Spleen (tissue), 7 donors: ENCODE results near the gene TECTB.

Source experiments
- POLR2A ChIP-seq, 3 donors: fragments of 450-650 bp; IDR thresholded peaks; one replicate each; pipeline ENCODE4 v1.5.1; 2017; ENCODE audit warnings: antibody characterized with exemption in 3 of 3, mild to moderate bottlenecking in 1 of 3
- POLR2AphosphoS5 ChIP-seq, 3 donors: sonication (generic); formaldehyde crosslinking; IDR thresholded peaks; one replicate each; pipeline ENCODE4 v1.5.1; 2017; ENCODE audit warnings: antibody characterized with exemption in 3 of 3
- TF ChIP-seq, protein P1 (sequence below), 11 experiments: fragments of 200-600 bp in 7 of 11; fragments of 450-650 bp in 4 of 11; sonication (generic) in 4 of 11; IDR thresholded peaks in 8 of 11; conservative IDR thresholded peaks in 3 of 11; 1 replicate in 7 of 11; 2 replicates in 4 of 11; pipeline versions ENCODE4 v1.4.0 to v1.8.0; 2016 to 2021; ENCODE audit warnings: antibody characterized with exemption in 11 of 11, inconsistent platforms in 4 of 11, mild to moderate bottlenecking in 1 of 11
- donor health status: DM: no; HTN: no; CAD: no; lungs with moderate emphysema.
- donor health status: DM: no; HTN: no; CAD: no.
- donor health status: DM: no; HTN: no; CAD: no.

DNA sequence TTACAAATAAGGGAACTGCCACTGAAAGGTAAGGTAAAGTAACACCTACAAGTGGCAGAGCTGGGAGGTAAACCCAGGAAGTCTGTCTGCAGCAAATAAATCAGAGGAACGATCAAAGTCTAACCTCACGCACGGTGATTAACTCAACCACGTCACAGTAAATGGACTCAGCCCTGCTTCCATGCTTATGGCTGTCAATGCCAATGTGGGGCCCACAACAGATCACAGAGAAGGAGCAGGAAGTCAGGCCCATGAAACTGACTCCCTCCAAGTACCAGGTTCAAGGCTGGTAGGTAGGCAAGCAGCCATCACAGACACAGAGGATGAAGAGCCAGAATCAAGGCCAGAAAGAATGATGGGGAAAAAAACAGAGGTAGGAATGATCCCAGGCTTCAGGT is 52.7 kb downstream of the TECTB start:
- TF ChIP-seq, protein P1, sequence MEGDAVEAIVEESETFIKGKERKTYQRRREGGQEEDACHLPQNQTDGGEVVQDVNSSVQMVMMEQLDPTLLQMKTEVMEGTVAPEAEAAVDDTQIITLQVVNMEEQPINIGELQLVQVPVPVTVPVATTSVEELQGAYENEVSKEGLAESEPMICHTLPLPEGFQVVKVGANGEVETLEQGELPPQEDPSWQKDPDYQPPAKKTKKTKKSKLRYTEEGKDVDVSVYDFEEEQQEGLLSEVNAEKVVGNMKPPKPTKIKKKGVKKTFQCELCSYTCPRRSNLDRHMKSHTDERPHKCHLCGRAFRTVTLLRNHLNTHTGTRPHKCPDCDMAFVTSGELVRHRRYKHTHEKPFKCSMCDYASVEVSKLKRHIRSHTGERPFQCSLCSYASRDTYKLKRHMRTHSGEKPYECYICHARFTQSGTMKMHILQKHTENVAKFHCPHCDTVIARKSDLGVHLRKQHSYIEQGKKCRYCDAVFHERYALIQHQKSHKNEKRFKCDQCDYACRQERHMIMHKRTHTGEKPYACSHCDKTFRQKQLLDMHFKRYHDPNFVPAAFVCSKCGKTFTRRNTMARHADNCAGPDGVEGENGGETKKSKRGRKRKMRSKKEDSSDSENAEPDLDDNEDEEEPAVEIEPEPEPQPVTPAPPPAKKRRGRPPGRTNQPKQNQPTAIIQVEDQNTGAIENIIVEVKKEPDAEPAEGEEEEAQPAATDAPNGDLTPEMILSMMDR (IDR thresholded peaks at IDR 0.05 in 8 of 11, conservative IDR thresholded peaks at IDR 0.05 in 3 of 11) = no peak
- TF ChIP-seq POLR2A (IDR thresholded peaks at IDR 0.05) (no peak), POLR2AphosphoS5 (IDR thresholded peaks at IDR 0.05) (no peak)
